Uterus (tissue), 4 donors: ENCODE results near the gene RAB11FIP3. TPM values are rescaled to one million over a fixed set of nuclear protein-coding genes. Genes with fewer than 3 reads are reported as not detected.

ENCODE experiments used
- DNase-seq, 2 donors: peaks; one replicate each; pipeline ENCODE4 v3.0.0-alpha.2; 2019 to 2020
- H3K27ac ChIP-seq, 2 donors: fragments of 200-600 bp; sonication (generic); 1 replicate in 1 of 2; 2 replicates in 1 of 2; pipeline ENCODE4 v1.5.1; 2016 to 2018
- H3K27me3 ChIP-seq, 2 donors: fragments of 200-600 bp; sonication (generic); one replicate each; pipeline ENCODE4 v1.5.1; 2018 to 2019; ENCODE audit warnings: control low read depth in 1 of 2
- H3K36me3 ChIP-seq, 2 donors: fragments of 200-600 bp; sonication (generic); one replicate each; pipeline ENCODE4 v1.5.1; 2019; ENCODE audit warnings: control low read depth in 1 of 2
- H3K4me1 ChIP-seq, 2 donors: fragments of 200-600 bp; sonication (generic); one replicate each; pipeline ENCODE4 v1.5.1; 2018 to 2019; ENCODE audit warnings: control low read depth in 1 of 2
- H3K4me3 ChIP-seq, 2 donors: fragments of 200-600 bp; sonication (generic); 1 replicate in 1 of 2; 2 replicates in 1 of 2; pipeline ENCODE4 v1.5.1; 2018 to 2019; ENCODE audit warnings: mild to moderate bottlenecking in 1 of 2
- H3K9me3 ChIP-seq, 2 donors: fragments of 200-600 bp; sonication (generic); one replicate each; pipeline ENCODE4 v1.5.1; 2019; ENCODE audit warnings: control low read depth in 1 of 2
- CTCF ChIP-seq, 4 experiments: fragments of 200-600 bp in 2 of 4; fragments of 450-650 bp in 2 of 4; sonication (generic) in 2 of 4; IDR thresholded peaks; one replicate each; pipeline ENCODE4 v1.5.1; 2016 to 2019; ENCODE audit warnings: antibody characterized with exemption in 4 of 4, mild to moderate bottlenecking in 2 of 4, moderate library complexity in 1 of 4
- POLR2A ChIP-seq, 2 donors: fragments of 450-650 bp; IDR thresholded peaks; one replicate each; pipeline ENCODE4 v1.6.1; 2016; ENCODE audit warnings: antibody characterized with exemption in 2 of 2, mild to moderate bottlenecking in 1 of 2, moderate library complexity in 1 of 2
- intact Hi-C: fragments of 100-400 bp; cut with DNase I; formaldehyde crosslinking; loops from one replicate; pipeline ENCODE4 v1.15.1; 2023; ENCODE audit warnings: low total_unique reads
- total RNA-seq, 4 donors: library from RNA; depleted of rRNA in 3 of 4; stranded (reverse); fragments of >200 nt in 3 of 4; gene quantifications; one replicate each; pipeline versions ENCODE4 v1.1.0 to v1.2.4, GENCODE V29; 2014 to 2023
- donor health status: DM: yes; HTN: yes; CAD: no.

The RAB11FIP3 gene
- total RNA-seq, 4 donors from 2014 or later: 10.5 to 75.0 (median 49.4) TPM

DNA sequence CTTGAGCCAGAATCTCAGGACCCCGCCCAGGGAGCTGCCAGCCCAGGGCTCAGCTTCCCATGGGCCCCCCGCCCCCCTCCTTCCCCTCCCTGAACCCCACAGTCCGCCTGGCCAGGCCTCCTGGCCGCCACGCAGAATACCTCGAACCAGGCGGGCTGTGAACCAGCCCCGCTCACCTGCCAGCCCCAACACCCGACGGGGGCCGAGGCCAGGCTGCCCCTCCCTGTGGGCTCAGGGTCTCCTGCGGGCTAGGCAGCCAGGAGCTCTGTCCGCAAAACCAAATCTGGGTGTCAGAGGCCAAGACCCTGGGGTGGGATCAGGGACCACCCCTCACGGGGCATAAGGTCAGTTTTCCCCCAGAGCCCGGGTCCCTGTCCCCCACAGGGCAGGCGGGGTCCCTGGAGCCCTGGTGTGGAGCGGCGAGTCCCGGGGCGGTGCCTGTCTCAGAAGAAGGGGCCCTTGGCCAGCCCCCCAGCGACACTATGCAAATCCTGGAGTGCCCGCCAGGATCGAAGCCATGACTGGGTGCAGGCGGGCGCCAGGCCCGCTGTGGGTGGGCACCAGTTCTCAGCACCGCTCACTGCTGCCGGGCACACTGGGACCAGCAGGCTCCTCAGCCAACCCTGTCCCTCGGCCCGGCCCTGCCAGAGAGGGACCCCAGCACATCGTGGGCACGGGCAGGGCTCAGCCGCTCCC, 128.3 kb downstream of the RAB11FIP3 start:
- intact Hi-C loops: no loop called here
- no peaks in the 10 kb centered on the region for H3K36me3 ChIP-seq
- no peak for DNase-seq
- H3K27me3 ChIP-seq: no peaks in the 10 kb centered on the region
- H3K4me1 ChIP-seq: no peaks in the 10 kb centered on the region
- H3K9me3 ChIP-seq: no peaks in the 10 kb centered on the region
- no peak overlapping the region for H3K27ac ChIP-seq
- no peak overlapping the region for H3K4me3 ChIP-seq
- TF ChIP-seq POLR2A (IDR thresholded peaks at IDR 0.05): no peak

- peaks cover 0 to under 1% of the 10 kb centered on the region in 2 donors for H3K4me1 ChIP-seq
- H3K27ac ChIP-seq: no peak overlapping the region
- no peak for DNase-seq
- TF ChIP-seq POLR2A (IDR thresholded peaks at IDR 0.05) (no peak), CTCF (IDR thresholded peaks at IDR 0.05) (no peak)
- H3K27me3 ChIP-seq: no peaks in the 10 kb centered on the region
- H3K9me3 ChIP-seq: no peaks in the 10 kb centered on the region
- no peaks in the 10 kb centered on the region for H3K36me3 ChIP-seq
- H3K4me3 ChIP-seq: no peak overlapping the region
- intact Hi-C loops: no loop called here
These were observed 128.8 kb downstream of the RAB11FIP3 start for GRCh38 chr16:554297-554621.

- no peak for TF ChIP-seq CTCF (IDR thresholded peaks at IDR 0.05)
- TF ChIP-seq POLR2A (IDR thresholded peaks at IDR 0.05): no peak
- H3K36me3 ChIP-seq: no peaks in the 10 kb centered on the region
- no peak overlapping the region for H3K27ac ChIP-seq
- H3K9me3 ChIP-seq: no peaks in the 10 kb centered on the region
- intact Hi-C loops: no loop called here
- H3K4me3 ChIP-seq: no peak overlapping the region
- no peaks in the 10 kb centered on the region for H3K27me3 ChIP-seq
- H3K4me1 ChIP-seq: peaks cover 0 to 6% of the 10 kb centered on the region in 2 donors
- no peak for DNase-seq
These were observed 129.4 kb downstream of the RAB11FIP3 start for GRCh38 chr16:554640-555365.

DNA sequence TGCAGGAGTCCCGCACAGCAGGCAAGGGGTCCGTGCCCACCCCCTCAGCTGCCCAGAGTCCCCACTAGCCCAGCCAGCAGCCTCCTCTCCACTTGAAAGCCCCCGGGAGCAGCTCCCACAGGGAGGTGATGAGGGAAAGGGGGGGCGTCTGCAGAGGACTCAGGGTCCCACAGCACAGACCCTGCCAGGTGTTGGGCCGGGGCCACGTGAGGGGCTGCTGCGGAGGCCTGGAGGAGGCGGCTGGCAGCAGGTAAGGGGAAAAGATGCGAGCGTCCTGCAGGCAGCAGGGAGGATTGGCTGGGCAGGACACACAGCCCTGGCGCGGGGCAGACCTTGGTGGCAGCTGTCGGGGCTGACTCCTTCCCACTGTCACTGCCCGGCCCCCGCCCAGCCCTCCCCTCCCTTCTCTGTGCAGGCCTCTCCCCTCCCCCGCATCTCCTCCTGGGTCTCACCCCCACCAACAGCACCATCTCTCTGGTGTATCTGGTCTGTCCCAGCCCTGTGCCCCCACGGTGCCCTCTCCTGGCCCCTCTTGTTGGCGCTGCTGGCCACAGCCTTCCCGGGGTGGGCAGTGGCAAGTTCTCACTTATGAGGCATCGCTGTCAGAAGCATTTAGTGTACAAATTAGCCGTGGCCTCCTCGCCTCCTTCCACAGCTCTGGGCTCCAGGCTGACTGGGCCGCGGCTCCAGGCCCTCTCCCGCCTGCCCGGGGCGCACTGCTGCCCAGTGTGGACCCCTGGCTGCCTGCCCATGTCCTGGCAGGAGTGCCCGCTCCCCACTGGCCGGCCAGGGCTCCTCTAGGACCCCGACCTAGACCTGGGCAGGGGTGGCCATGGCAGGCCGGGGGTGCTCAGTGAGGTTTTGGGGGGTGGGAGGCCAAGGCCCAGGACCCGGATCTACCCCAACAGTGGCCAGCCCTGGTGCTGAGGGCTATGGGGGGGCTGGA, 130.4 kb downstream of the RAB11FIP3 start:
- intact Hi-C loops: no loop called here
- TF ChIP-seq POLR2A (IDR thresholded peaks at IDR 0.05) (no peak), CTCF (IDR thresholded peaks at IDR 0.05) (no peak)
- Histone ChIP-seq H3K27me3 (peaks cover 0 to 1% of the 10 kb centered on the region in 2 donors), H3K9me3 (no peaks in the 10 kb centered on the region), H3K27ac (no peak overlapping the region), H3K36me3 (no peaks in the 10 kb centered on the region), H3K4me1 (peaks cover 0 to 12% of the 10 kb centered on the region in 2 donors), H3K4me3 (no peak overlapping the region)
- no peak for DNase-seq

- intact Hi-C loops: no loop called here
- Histone ChIP-seq H3K27ac (no peak overlapping the region), H3K27me3 (peaks cover 0 to 9% of the 10 kb centered on the region in 2 donors), H3K4me1 (peaks cover 0 to 12% of the 10 kb centered on the region in 2 donors), H3K4me3 (no peak overlapping the region), H3K36me3 (no peaks in the 10 kb centered on the region), H3K9me3 (no peaks in the 10 kb centered on the region)
- DNase-seq: no peak
- TF ChIP-seq POLR2A (IDR thresholded peaks at IDR 0.05): no peak
- no peak for TF ChIP-seq CTCF (IDR thresholded peaks at IDR 0.05)
These were observed 131.2 kb downstream of the RAB11FIP3 start for GRCh38 chr16:556474-557173.
